Measurements from ENCODE around the gene VEGFD. TPM values are rescaled to one million over a fixed set of nuclear protein-coding genes. Genes with fewer than 3 reads are reported as not detected.
A peak's percentile ranks its signal among the peaks of the same experiment; 100 is the strongest.

Gene VEGFD
- total RNA-seq, 1 donor, result not detected

GRCh38 chrX:15373976-15374375, 10.2 kb downstream of the VEGFD start:
- H3K4me3 ChIP-seq (ENCODE audit: low read depth, low read length), result no peak overlapping the region
- TF ChIP-seq CTCF (IDR thresholded peaks at IDR 0.05; ENCODE audit: insufficient read depth, low read depth, low read length), result no peak
- DNase-seq (ENCODE audit: low read depth), result no peak

GRCh38 chrX:15366506-15367352, 17.5 kb downstream of the VEGFD start:
- TF ChIP-seq CTCF (IDR thresholded peaks at IDR 0.05; ENCODE audit: insufficient read depth, low read depth, low read length), result no peak
- H3K4me3 ChIP-seq (ENCODE audit: low read depth, low read length), result no peak overlapping the region
- DNase-seq (ENCODE audit: low read depth), result no peak

- H3K4me3 ChIP-seq (ENCODE audit: low read depth, low read length), result no peak overlapping the region
- TF ChIP-seq CTCF (IDR thresholded peaks at IDR 0.05; ENCODE audit: insufficient read depth, low read depth, low read length), result no peak
- peak; percentile 10 for DNase-seq (ENCODE audit: low read depth)
Measured at GRCh38 chrX:15359701-15360100, 24.5 kb downstream of the VEGFD start.

GRCh38 chrX:15358533-15358932, 25.7 kb downstream of the VEGFD start:
- H3K4me3 ChIP-seq (ENCODE audit: low read depth, low read length), result no peak overlapping the region
- DNase-seq (ENCODE audit: low read depth), result no peak
- TF ChIP-seq CTCF (IDR thresholded peaks at IDR 0.05; ENCODE audit: insufficient read depth, low read depth, low read length), result no peak

GRCh38 chrX:15356444-15356843, 27.8 kb downstream of the VEGFD start:
- no peak for TF ChIP-seq CTCF (IDR thresholded peaks at IDR 0.05; ENCODE audit: insufficient read depth, low read depth, low read length)
- peak; percentile 77 for DNase-seq (ENCODE audit: low read depth)
- H3K4me3 ChIP-seq (ENCODE audit: low read depth, low read length), result no peak overlapping the region

GRCh38 chrX:15350329-15350996, 33.8 kb downstream of the VEGFD start:
- DNase-seq (ENCODE audit: low read depth), result peak; percentile 4
- TF ChIP-seq CTCF (IDR thresholded peaks at IDR 0.05; ENCODE audit: insufficient read depth, low read depth, low read length), result no peak

More at GRCh38 chrX:15350329-15350996, 33.8 kb downstream of the VEGFD start:
- no peak overlapping the region for H3K4me3 ChIP-seq (ENCODE audit: low read depth, low read length)
